Transverse colon (tissue), 4 donors: Measurements from ENCODE around the gene MPO. TPM values are rescaled to one million over a fixed set of nuclear protein-coding genes. Genes with fewer than 3 reads are reported as not detected.

Experiments
- DNase-seq: peaks from one replicate; pipeline ENCODE4 v3.0.0-alpha.2; 2019
- H3K27ac ChIP-seq, 4 donors: fragments of 200-600 bp; sonication (generic); 2 replicates each; pipeline ENCODE4 v1.5.1; 2016 to 2018; ENCODE audit warnings: inconsistent platforms in 4 of 4
- H3K27me3 ChIP-seq: fragments of 200-600 bp; sonication (generic); 2 replicates; pipeline ENCODE4 v1.5.1; 2017; ENCODE audit warnings: inconsistent platforms
- H3K36me3 ChIP-seq, 4 donors: fragments of 200-600 bp; sonication (generic); 2 replicates each; pipeline ENCODE4 v1.5.1; 2017 to 2019; ENCODE audit warnings: inconsistent platforms in 4 of 4
- H3K4me1 ChIP-seq, 4 donors: fragments of 200-600 bp; sonication (generic); 2 replicates each; pipeline ENCODE4 v1.5.1; 2017 to 2020; ENCODE audit warnings: inconsistent platforms in 4 of 4
- H3K4me3 ChIP-seq, 4 donors: fragments of 200-600 bp; sonication (generic); 1 replicate in 1 of 4; 2 replicates in 3 of 4; pipeline versions ENCODE4 v1.5.1 to v1.6.1; 2017 to 2019; ENCODE audit warnings: inconsistent platforms in 4 of 4
- H3K9me3 ChIP-seq, 2 donors: fragments of 200-600 bp; sonication (generic); 2 replicates each; pipeline ENCODE4 v1.5.1; 2017 to 2019; ENCODE audit warnings: inconsistent platforms in 2 of 2
- CTCF ChIP-seq, 5 experiments: fragments of 200-600 bp in 3 of 5; fragments of 450-650 bp in 2 of 5; sonication (generic) in 3 of 5; IDR thresholded peaks; 1 replicate in 2 of 5; 2 replicates in 3 of 5; pipeline ENCODE4 v1.5.1; 2016 to 2017; ENCODE audit warnings: antibody characterized with exemption in 5 of 5, inconsistent platforms in 3 of 5, mild to moderate bottlenecking in 2 of 5, moderate library complexity in 1 of 5
- EP300 ChIP-seq: sonication (generic); formaldehyde crosslinking; IDR thresholded peaks from one replicate; pipeline ENCODE4 v1.6.1; 2017; ENCODE audit warnings: antibody characterized with exemption, low read depth
- POLR2A ChIP-seq: fragments of 450-650 bp; IDR thresholded peaks from one replicate; pipeline ENCODE4 v1.6.1; 2016; ENCODE audit warnings: antibody characterized with exemption, mild to moderate bottlenecking, moderate library complexity
- POLR2AphosphoS5 ChIP-seq, 3 donors: sonication (generic); formaldehyde crosslinking; IDR thresholded peaks; one replicate each; pipeline ENCODE4 v1.6.1; 2016; ENCODE audit warnings: antibody characterized with exemption in 3 of 3
- WGBS, 2 donors: methylation state at CpG; one replicate each; pipeline ENCODE4 v1.1.5; 2018; ENCODE audit warnings: low coverage in 1 of 2; 5-methylcytosine and 5-hydroxymethylcytosine counted together
- in situ Hi-C, 4 donors: fragments of 200-750 bp; cut with MboI; loops; one replicate each; pipeline versions ENCODE4 v1.15.0 to v1.15.1; 2017; ENCODE audit warnings: low sequenced_read_pairs in 3 of 4, low pct_ligation_motif_present in 1 of 4, low pct_unique_long_range_greater_than_20kb in 1 of 4
- intact Hi-C: fragments of 100-400 bp; cut with DNase I; formaldehyde crosslinking; loops from one replicate; pipeline ENCODE4 v1.15.1; 2023; ENCODE audit warnings: low total_unique reads
- total RNA-seq, 4 donors: library from RNA; depleted of rRNA; stranded (reverse); fragments of >200 nt; gene quantifications; one replicate each; pipeline ENCODE4 v1.1.0, GENCODE V29; 2016

The MPO gene
- total RNA-seq, 4 donors from 2014 or later = not detected

GRCh38 chr17:58318627-58319172 is 38.0 kb upstream of the MPO start:
- no peak for TF ChIP-seq POLR2A
- Histone ChIP-seq H3K36me3 (no peaks in the 10 kb centered on the region), H3K27ac (no peak overlapping the region), H3K9me3 (no peaks in the 10 kb centered on the region), H3K4me3 (no peak overlapping the region), H3K27me3 (no peaks in the 10 kb centered on the region), H3K4me1 (peaks cover 0 to 7% (median 5%) of the 10 kb centered on the region in 4 donors)
- 79 to 88% methylated on average over 2 to 7 of the region's 7 CpGs for WGBS, 2 donors
- intact Hi-C loops (no loop called here), in situ Hi-C loops (loop anchor here in 3 of 4 donors (5.0 to 10.0 kb wide), 3 partner anchors 96 to 129 kb away; partner anchors contain the start of gene RNF43 (in 1 of the 3))
- DNase-seq = no peak

GRCh38 chr17:58318065-58318481 is 37.3 kb upstream of the MPO start:
- no peak overlapping the region for H3K4me3 ChIP-seq
- TF ChIP-seq POLR2A (no peak), POLR2AphosphoS5 (IDR thresholded peaks at IDR 0.05) (no peak), EP300 (no peak), CTCF (IDR thresholded peaks at IDR 0.05) (no peak)
- DNase-seq = no peak
- intact Hi-C loops (no loop called here), in situ Hi-C loops (loop anchor here in 3 of 4 donors (5.0 to 10.0 kb wide), 3 partner anchors 97 to 129 kb away; partner anchors contain the start of gene RNF43 (in 1 of the 3))
- WGBS, 2 donors = 82 to 93% methylated on average over 4 to 9 of the region's 9 CpGs
- H3K9me3 ChIP-seq = no peaks in the 10 kb centered on the region
- H3K4me1 ChIP-seq = peaks cover 0 to 7% (median 4%) of the 10 kb centered on the region in 4 donors
- peak overlapping the region in 1 of 4 donors; percentile 26 for H3K27ac ChIP-seq
- no peaks in the 10 kb centered on the region for H3K27me3 ChIP-seq
- no peaks in the 10 kb centered on the region for H3K36me3 ChIP-seq

GRCh38 chr17:58317421-58318064 is 36.8 kb upstream of the MPO start:
- no peaks in the 10 kb centered on the region for H3K9me3 ChIP-seq
- no peak for TF ChIP-seq POLR2AphosphoS5 (IDR thresholded peaks at IDR 0.05)
- TF ChIP-seq CTCF (IDR thresholded peaks at IDR 0.05) = peak; percentile 58 to 85 (median 73)
- no peak for TF ChIP-seq EP300
- TF ChIP-seq POLR2A = no peak
- 8% methylated on average over 5 of the region's 5 CpGs; no CpG with 5 or more reads in 1 of the 2 donors for WGBS, 2 donors
- intact Hi-C loops (no loop called here), in situ Hi-C loops (loop anchor here in 3 of 4 donors (5.0 to 10.0 kb wide), 3 partner anchors 97 to 130 kb away; partner anchors contain the start of gene RNF43 (in 1 of the 3))
- no peaks in the 10 kb centered on the region for H3K36me3 ChIP-seq
- H3K27ac ChIP-seq = peak overlapping the region in 1 of 4 donors; percentile 26
- DNase-seq = peak; percentile 69
- peaks cover 0 to 7% (median 4%) of the 10 kb centered on the region in 4 donors for H3K4me1 ChIP-seq
- H3K4me3 ChIP-seq = no peak overlapping the region
- H3K27me3 ChIP-seq = no peaks in the 10 kb centered on the region

- TF ChIP-seq POLR2AphosphoS5 (IDR thresholded peaks at IDR 0.05) (no peak), EP300 (no peak), CTCF (IDR thresholded peaks at IDR 0.05) (no peak), POLR2A (no peak)
- intact Hi-C loops = no loop called here
- DNase-seq = no peak
Observed at GRCh38 chr17:58316260-58316960, 35.7 kb upstream of the MPO start.

More at GRCh38 chr17:58316260-58316960, 35.7 kb upstream of the MPO start:
- Histone ChIP-seq H3K4me1 (peaks cover 0 to 7% (median 4%) of the 10 kb centered on the region in 4 donors), H3K36me3 (no peaks in the 10 kb centered on the region), H3K9me3 (no peaks in the 10 kb centered on the region), H3K27me3 (no peaks in the 10 kb centered on the region), H3K4me3 (no peak overlapping the region), H3K27ac (no peak overlapping the region)
- WGBS, 2 donors = 85 to 90% methylated on average over 2 to 8 of the region's 8 CpGs
- in situ Hi-C loops = loop anchor here in 3 of 4 donors (5.0 to 10.0 kb wide), 3 partner anchors 98 to 131 kb away; partner anchors contain the start of gene RNF43 (in 1 of the 3)
